ENCODE results near the gene CSNK1A1.

The CSNK1A1 gene

GRCh38 chr5:149453618-149454415 is 97.4 kb downstream of the CSNK1A1 start:
- no peaks in the 10 kb centered on the region for H4K20me1 ChIP-seq (ENCODE audit: insufficient read depth, low read length, poor library complexity, severe bottlenecking)
- no peaks in the 10 kb centered on the region for H3F3A ChIP-seq (ENCODE audit: low read depth)
- no peaks in the 10 kb centered on the region for H3K79me2 ChIP-seq (ENCODE audit: insufficient read depth, low read length)
- peaks cover 13% of the 10 kb centered on the region for H3K4me1 ChIP-seq (ENCODE audit: insufficient read depth, low read length, poor library complexity, severe bottlenecking)
- no peak overlapping the region for H2AFZ ChIP-seq (ENCODE audit: low read length)
- no peaks in the 10 kb centered on the region for H3K9me3 ChIP-seq (ENCODE audit: insufficient read depth, low read depth, low read length)
- H3K36me3 ChIP-seq (ENCODE audit: insufficient read depth, low read length), result no peaks in the 10 kb centered on the region
- no peaks in the 10 kb centered on the region for H3K27me3 ChIP-seq (ENCODE audit: insufficient read depth, low read length, poor library complexity, severe bottlenecking)
- TF ChIP-seq CTCF (conservative IDR thresholded peaks at IDR 0.05; ENCODE audit: low read length) (no peak), EZH2phosphoT487 (IDR thresholded peaks at IDR 0.05; ENCODE audit: borderline replicate concordance) (no peak)
- H3K9me2 ChIP-seq (replicated peaks; ENCODE audit: low read depth, low read length), result no peaks in the 10 kb centered on the region
- H3K4me2 ChIP-seq (ENCODE audit: low read depth, low read length, poor library complexity, severe bottlenecking), result no peak overlapping the region
- H3K9ac ChIP-seq (ENCODE audit: low read depth, low read length, poor library complexity, severe bottlenecking), result no peak overlapping the region
- H3K4me3 ChIP-seq (ENCODE audit: low read length, poor library complexity, severe bottlenecking), result no peak overlapping the region

GRCh38 chr5:149452665-149453617 is 98.3 kb downstream of the CSNK1A1 start:
- no peaks in the 10 kb centered on the region for H4K20me1 ChIP-seq (ENCODE audit: insufficient read depth, low read length, poor library complexity, severe bottlenecking)
- H3K79me2 ChIP-seq (ENCODE audit: insufficient read depth, low read length), result no peaks in the 10 kb centered on the region
- H3K4me1 ChIP-seq (ENCODE audit: insufficient read depth, low read length, poor library complexity, severe bottlenecking), result peaks cover 13% of the 10 kb centered on the region
- H3F3A ChIP-seq (ENCODE audit: low read depth), result no peaks in the 10 kb centered on the region
- no peaks in the 10 kb centered on the region for H3K9me2 ChIP-seq (replicated peaks; ENCODE audit: low read depth, low read length)
- no peak overlapping the region for H3K4me3 ChIP-seq (ENCODE audit: low read length, poor library complexity, severe bottlenecking)
- no peaks in the 10 kb centered on the region for H3K9me3 ChIP-seq (ENCODE audit: insufficient read depth, low read depth, low read length)
- H3K9ac ChIP-seq (ENCODE audit: low read depth, low read length, poor library complexity, severe bottlenecking), result no peak overlapping the region
- no peak overlapping the region for H3K4me2 ChIP-seq (ENCODE audit: low read depth, low read length, poor library complexity, severe bottlenecking)
- H3K36me3 ChIP-seq (ENCODE audit: insufficient read depth, low read length), result no peaks in the 10 kb centered on the region
- no peaks in the 10 kb centered on the region for H3K27me3 ChIP-seq (ENCODE audit: insufficient read depth, low read length, poor library complexity, severe bottlenecking)
- no peak for TF ChIP-seq CTCF (conservative IDR thresholded peaks at IDR 0.05; ENCODE audit: low read length)
- TF ChIP-seq EZH2phosphoT487 (IDR thresholded peaks at IDR 0.05; ENCODE audit: borderline replicate concordance), result no peak
- no peak overlapping the region for H2AFZ ChIP-seq (ENCODE audit: low read length)

GRCh38 chr5:149452007-149452664 is 99.1 kb downstream of the CSNK1A1 start:
- Histone ChIP-seq H3K9me3 (ENCODE audit: insufficient read depth, low read depth, low read length) (no peaks in the 10 kb centered on the region), H3K9ac (ENCODE audit: low read depth, low read length, poor library complexity, severe bottlenecking) (no peak overlapping the region), H3K79me2 (ENCODE audit: insufficient read depth, low read length) (no peaks in the 10 kb centered on the region), H3K27me3 (ENCODE audit: insufficient read depth, low read length, poor library complexity, severe bottlenecking) (no peaks in the 10 kb centered on the region), H3K4me1 (ENCODE audit: insufficient read depth, low read length, poor library complexity, severe bottlenecking) (peaks cover 13% of the 10 kb centered on the region), H3F3A (ENCODE audit: low read depth) (no peaks in the 10 kb centered on the region), H3K4me3 (ENCODE audit: low read length, poor library complexity, severe bottlenecking) (no peak overlapping the region), H3K36me3 (ENCODE audit: insufficient read depth, low read length) (no peaks in the 10 kb centered on the region), H3K4me2 (ENCODE audit: low read depth, low read length, poor library complexity, severe bottlenecking) (no peak overlapping the region), H2AFZ (ENCODE audit: low read length) (peak overlapping the region; percentile 67; the same call in 1 of the 2 replicates), H4K20me1 (ENCODE audit: insufficient read depth, low read length, poor library complexity, severe bottlenecking) (no peaks in the 10 kb centered on the region), H3K9me2 (replicated peaks; ENCODE audit: low read depth, low read length) (no peaks in the 10 kb centered on the region)
- TF ChIP-seq CTCF (conservative IDR thresholded peaks at IDR 0.05; ENCODE audit: low read length) (no peak), EZH2phosphoT487 (IDR thresholded peaks at IDR 0.05; ENCODE audit: borderline replicate concordance) (no peak)

Data from Loucy (cell line).